ENCODE data around the gene RPTOR. TPM values are rescaled to one million over a fixed set of nuclear protein-coding genes. Genes with fewer than 3 reads are reported as not detected.

RPTOR gene
- total and polyA plus RNA-seq, 2 donors (not counting 1 experiment from before 2014, with no cell fraction given) = 6.7 to 22.8 TPM

- Histone ChIP-seq H3K9me3 (ENCODE audit: control insufficient read depth, insufficient read depth, low read depth, low read length) (no peaks in the 10 kb centered on the region), H3K4me2 (ENCODE audit: extremely low read depth, insufficient read depth, low read length) (no peak overlapping the region), H3K27ac (ENCODE audit: insufficient read depth, low read length) (no peak overlapping the region), H3K27me3 (ENCODE audit: control insufficient read depth, insufficient read depth, low read length) (no peaks in the 10 kb centered on the region), H3K36me3 (ENCODE audit: control insufficient read depth, insufficient read depth, low read length) (peaks cover 2% of the 10 kb centered on the region), H3K4me3 (replicated peaks in 1 of 4; ENCODE audit: control extremely low read depth in 1 of 4, insufficient read depth in 1 of 4, low read depth in 3 of 4, low read length in 4 of 4) (no peak overlapping the region), H4K20me1 (ENCODE audit: control insufficient read depth, extremely low read depth, insufficient read depth, low read length) (no peaks in the 10 kb centered on the region), H3K79me2 (ENCODE audit: control insufficient read depth, insufficient read depth, low read length) (no peaks in the 10 kb centered on the region), H2AFZ (ENCODE audit: low read length) (no peak overlapping the region), H3K4me1 (ENCODE audit: control insufficient read depth, extremely low read depth, insufficient read depth, low read length) (no peaks in the 10 kb centered on the region), H3K9ac (ENCODE audit: insufficient read depth, low read length) (no peak overlapping the region)
- TF ChIP-seq, protein P1, sequence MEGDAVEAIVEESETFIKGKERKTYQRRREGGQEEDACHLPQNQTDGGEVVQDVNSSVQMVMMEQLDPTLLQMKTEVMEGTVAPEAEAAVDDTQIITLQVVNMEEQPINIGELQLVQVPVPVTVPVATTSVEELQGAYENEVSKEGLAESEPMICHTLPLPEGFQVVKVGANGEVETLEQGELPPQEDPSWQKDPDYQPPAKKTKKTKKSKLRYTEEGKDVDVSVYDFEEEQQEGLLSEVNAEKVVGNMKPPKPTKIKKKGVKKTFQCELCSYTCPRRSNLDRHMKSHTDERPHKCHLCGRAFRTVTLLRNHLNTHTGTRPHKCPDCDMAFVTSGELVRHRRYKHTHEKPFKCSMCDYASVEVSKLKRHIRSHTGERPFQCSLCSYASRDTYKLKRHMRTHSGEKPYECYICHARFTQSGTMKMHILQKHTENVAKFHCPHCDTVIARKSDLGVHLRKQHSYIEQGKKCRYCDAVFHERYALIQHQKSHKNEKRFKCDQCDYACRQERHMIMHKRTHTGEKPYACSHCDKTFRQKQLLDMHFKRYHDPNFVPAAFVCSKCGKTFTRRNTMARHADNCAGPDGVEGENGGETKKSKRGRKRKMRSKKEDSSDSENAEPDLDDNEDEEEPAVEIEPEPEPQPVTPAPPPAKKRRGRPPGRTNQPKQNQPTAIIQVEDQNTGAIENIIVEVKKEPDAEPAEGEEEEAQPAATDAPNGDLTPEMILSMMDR (conservative IDR thresholded peaks at IDR 0.05 in 1 of 2, IDR thresholded peaks at IDR 0.05 in 1 of 2; ENCODE audit: low read depth in 1 of 2, low read length in 2 of 2) = no peak
- no peak for TF ChIP-seq EZH2 (IDR thresholded peaks at IDR 0.05; ENCODE audit: low read length, missing control alignments)
- no peak for DNase-seq (ENCODE audit: low read depth in 2 of 2)
Measured at GRCh38 chr17:80869481-80870145, 325.0 kb downstream of the RPTOR start.

- no peaks in the 10 kb centered on the region for H3K4me1 ChIP-seq (ENCODE audit: control insufficient read depth, extremely low read depth, insufficient read depth, low read length)
- no peaks in the 10 kb centered on the region for H3K9me3 ChIP-seq (ENCODE audit: control insufficient read depth, insufficient read depth, low read depth, low read length)
- H4K20me1 ChIP-seq (ENCODE audit: control insufficient read depth, extremely low read depth, insufficient read depth, low read length) = no peaks in the 10 kb centered on the region
- H2AFZ ChIP-seq (ENCODE audit: low read length) = no peak overlapping the region
- DNase-seq (ENCODE audit: low read depth in 2 of 2) = no peak
- H3K79me2 ChIP-seq (ENCODE audit: control insufficient read depth, insufficient read depth, low read length) = no peaks in the 10 kb centered on the region
- H3K36me3 ChIP-seq (ENCODE audit: control insufficient read depth, insufficient read depth, low read length) = peaks cover 2% of the 10 kb centered on the region
- TF ChIP-seq EZH2 (IDR thresholded peaks at IDR 0.05; ENCODE audit: low read length, missing control alignments) = no peak
- TF ChIP-seq, protein P1 (conservative IDR thresholded peaks at IDR 0.05 in 1 of 2, IDR thresholded peaks at IDR 0.05 in 1 of 2; ENCODE audit: low read depth in 1 of 2, low read length in 2 of 2) = no peak
- no peak overlapping the region for H3K4me3 ChIP-seq (replicated peaks in 1 of 4; ENCODE audit: control extremely low read depth in 1 of 4, insufficient read depth in 1 of 4, low read depth in 3 of 4, low read length in 4 of 4)
- no peaks in the 10 kb centered on the region for H3K27me3 ChIP-seq (ENCODE audit: control insufficient read depth, insufficient read depth, low read length)
- H3K4me2 ChIP-seq (ENCODE audit: extremely low read depth, insufficient read depth, low read length) = no peak overlapping the region
- no peak overlapping the region for H3K9ac ChIP-seq (ENCODE audit: insufficient read depth, low read length)
- H3K27ac ChIP-seq (ENCODE audit: insufficient read depth, low read length) = no peak overlapping the region
Measured at GRCh38 chr17:80870401-80870800, 325.8 kb downstream of the RPTOR start.

DNA sequence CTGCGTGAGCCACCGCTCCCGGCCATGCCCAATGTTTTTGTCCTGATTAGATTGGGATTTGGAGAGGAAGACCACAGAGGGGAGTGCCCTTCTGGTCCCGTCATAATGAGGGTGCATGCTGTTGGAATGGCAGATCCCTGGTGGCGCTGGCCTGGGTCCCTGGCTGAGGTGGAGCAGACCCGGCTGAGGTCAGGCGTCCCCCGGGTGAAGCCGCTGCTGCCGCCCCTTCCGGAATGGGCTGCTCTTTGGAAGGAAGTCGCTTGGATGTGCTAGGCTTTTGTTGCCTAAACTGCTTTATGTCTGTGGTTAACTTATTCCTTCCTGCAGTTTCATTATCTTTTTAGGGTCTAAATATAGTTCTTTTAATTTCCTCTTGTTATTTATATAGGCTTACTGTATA is 326.7 kb downstream of the RPTOR start:
- Histone ChIP-seq H3K9ac (ENCODE audit: insufficient read depth, low read length) (no peak overlapping the region), H3K27ac (ENCODE audit: insufficient read depth, low read length) (no peak overlapping the region), H3K27me3 (ENCODE audit: control insufficient read depth, insufficient read depth, low read length) (no peaks in the 10 kb centered on the region), H3K4me2 (ENCODE audit: extremely low read depth, insufficient read depth, low read length) (no peak overlapping the region), H3K79me2 (ENCODE audit: control insufficient read depth, insufficient read depth, low read length) (no peaks in the 10 kb centered on the region), H3K4me3 (replicated peaks in 1 of 4; ENCODE audit: control extremely low read depth in 1 of 4, insufficient read depth in 1 of 4, low read depth in 3 of 4, low read length in 4 of 4) (no peak overlapping the region), H4K20me1 (ENCODE audit: control insufficient read depth, extremely low read depth, insufficient read depth, low read length) (no peaks in the 10 kb centered on the region), H2AFZ (ENCODE audit: low read length) (no peak overlapping the region), H3K36me3 (ENCODE audit: control insufficient read depth, insufficient read depth, low read length) (peaks cover 2% of the 10 kb centered on the region), H3K9me3 (ENCODE audit: control insufficient read depth, insufficient read depth, low read depth, low read length) (no peaks in the 10 kb centered on the region), H3K4me1 (ENCODE audit: control insufficient read depth, extremely low read depth, insufficient read depth, low read length) (no peaks in the 10 kb centered on the region)
- no peak for DNase-seq (ENCODE audit: low read depth in 2 of 2)
- TF ChIP-seq EZH2 (IDR thresholded peaks at IDR 0.05; ENCODE audit: low read length, missing control alignments) = no peak
